AG09309 (cell line): Measurements from ENCODE around the gene ABCC6.

ENCODE experiments used
- DNase-seq: peaks from one replicate; pipeline ENCODE4 v3.0.0-alpha.2; 2010; ENCODE audit warnings: low read depth
- H3K4me3 ChIP-seq: 2 replicates; pipeline ENCODE4 v1.5.1; 2011; ENCODE audit warnings: mild to moderate bottlenecking, low read depth, low read length, moderate library complexity; ENCODE audit not compliant: control insufficient read depth
- CTCF ChIP-seq: IDR thresholded peaks from 2 replicates; pipeline ENCODE4 v1.5.1; 2011; ENCODE audit warnings: mild to moderate bottlenecking, low read depth, low read length, inconsistent platforms; ENCODE audit not compliant: insufficient read depth, control insufficient read depth; ENCODE audit errors: missing control alignments

Gene ABCC6

GRCh38 chr16:16112450-16113053 is 110.7 kb downstream of the ABCC6 start:
- TF ChIP-seq CTCF = no peak
- no peak for DNase-seq
- no peak overlapping the region for H3K4me3 ChIP-seq

- TF ChIP-seq CTCF = no peak
- no peak overlapping the region for H3K4me3 ChIP-seq
- DNase-seq = no peak
Measured at GRCh38 chr16:16111639-16112038, 111.7 kb downstream of the ABCC6 start.

- no peak for TF ChIP-seq CTCF
- DNase-seq = no peak
- H3K4me3 ChIP-seq = no peak overlapping the region
Measured at GRCh38 chr16:16110111-16110490, 113.2 kb downstream of the ABCC6 start.

GRCh38 chr16:16109453-16110110 is 113.7 kb downstream of the ABCC6 start:
- DNase-seq = no peak
- no peak overlapping the region for H3K4me3 ChIP-seq
- no peak for TF ChIP-seq CTCF

GRCh38 chr16:16108759-16109158 is 114.5 kb downstream of the ABCC6 start:
- no peak for TF ChIP-seq CTCF
- no peak for DNase-seq
- no peak overlapping the region for H3K4me3 ChIP-seq

- no peak for DNase-seq
- TF ChIP-seq CTCF = no peak
- no peak overlapping the region for H3K4me3 ChIP-seq
Measured at GRCh38 chr16:16107839-16108238, 115.5 kb downstream of the ABCC6 start.

- no peak for TF ChIP-seq CTCF
- DNase-seq = no peak
Measured at GRCh38 chr16:16106466-16106865, 116.8 kb downstream of the ABCC6 start.

More at GRCh38 chr16:16106466-16106865, 116.8 kb downstream of the ABCC6 start:
- H3K4me3 ChIP-seq = no peak overlapping the region
